HG03139 (cell line): ENCODE measurements around the gene CRYBB1.

Experiments
- ATAC-seq: cut with Tn5 transposase; IDR thresholded peaks from one replicate; pipeline ENCODE4 v1.9.1; 2021; ENCODE audit not compliant: unreplicated experiment

The CRYBB1 gene

DNA sequence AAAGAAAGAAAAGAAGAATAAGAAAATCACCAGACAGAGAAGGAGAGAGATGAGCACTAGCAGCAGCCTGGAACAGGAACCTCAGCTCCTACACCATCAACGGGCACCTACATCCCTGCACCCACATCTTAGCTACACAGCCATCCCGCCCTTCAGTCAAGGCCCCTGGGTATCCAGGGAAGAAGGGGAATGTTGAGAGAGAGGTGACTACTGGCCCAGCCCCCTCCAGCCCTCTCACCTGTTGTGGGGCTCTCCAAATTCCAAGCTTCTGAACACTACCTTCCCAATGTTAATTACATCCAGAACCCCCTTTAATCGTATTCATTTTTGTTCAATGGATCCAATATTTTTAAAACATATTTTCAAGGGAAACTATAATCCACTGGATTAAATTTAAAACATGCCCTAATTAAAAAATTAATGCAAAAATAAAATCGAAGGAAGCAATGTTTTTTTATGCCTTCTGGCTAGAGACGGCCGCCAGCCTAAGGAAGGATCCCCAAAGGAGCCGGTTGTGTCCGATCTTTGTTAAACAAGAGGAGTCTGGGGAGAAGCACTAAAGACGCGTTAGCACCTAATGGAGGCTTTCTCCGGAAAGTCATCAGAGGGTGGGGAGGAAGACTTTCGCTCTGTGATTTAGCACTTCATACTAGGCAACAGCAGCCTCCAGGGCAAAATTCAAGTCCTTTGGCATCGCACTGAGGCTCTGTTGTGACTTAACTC is 37.4 kb downstream of the CRYBB1 start:
- ATAC-seq: no peak

DNA sequence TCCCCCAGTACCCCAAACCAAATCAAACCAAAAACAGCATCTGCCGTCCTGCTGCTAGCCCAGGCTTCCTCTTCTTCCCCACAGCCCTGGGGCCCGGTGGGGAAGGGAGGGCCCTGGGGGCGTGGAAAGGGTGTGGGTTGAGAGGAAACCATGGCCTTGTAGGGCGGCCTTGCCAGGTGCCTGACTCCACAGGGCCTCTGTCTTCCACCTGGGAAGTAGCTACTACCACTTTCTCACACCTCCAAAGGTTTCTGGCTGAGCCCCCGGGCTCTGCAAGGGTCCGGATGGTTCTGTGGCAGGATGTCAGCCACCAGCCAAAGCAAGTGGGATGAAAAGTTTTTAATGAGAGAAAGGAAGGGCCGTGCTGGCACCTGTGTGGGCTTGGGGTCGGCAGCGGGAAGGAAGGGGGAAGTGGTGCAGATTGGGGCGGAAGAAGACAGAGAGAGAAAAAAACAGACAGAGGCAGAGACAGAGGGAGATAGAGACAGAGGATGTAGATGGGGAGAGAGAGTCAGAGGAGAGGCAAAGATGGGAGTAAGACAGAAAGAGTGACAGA is 38.4 kb downstream of the CRYBB1 start:
- no peak for ATAC-seq

DNA sequence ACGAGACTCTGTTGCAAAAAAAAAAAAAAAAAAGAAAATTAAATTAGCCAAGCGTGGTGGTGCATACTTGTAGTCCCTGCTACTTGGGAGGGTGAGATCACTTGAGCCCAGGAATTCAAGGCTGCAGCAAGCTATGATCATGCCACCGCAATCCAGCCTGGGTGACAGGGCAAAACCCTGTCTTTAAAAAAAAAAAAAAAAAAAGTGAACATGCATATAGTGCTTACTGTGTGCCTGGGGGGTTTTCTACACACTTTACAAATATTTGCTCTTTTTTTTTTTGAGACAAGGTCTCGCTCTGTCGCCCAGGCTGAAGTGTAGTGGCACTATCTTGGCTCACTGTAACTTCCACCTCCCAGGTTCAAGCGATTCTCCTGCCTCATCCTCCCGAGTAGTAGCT is 40.7 kb downstream of the CRYBB1 start:
- ATAC-seq: no peak

DNA sequence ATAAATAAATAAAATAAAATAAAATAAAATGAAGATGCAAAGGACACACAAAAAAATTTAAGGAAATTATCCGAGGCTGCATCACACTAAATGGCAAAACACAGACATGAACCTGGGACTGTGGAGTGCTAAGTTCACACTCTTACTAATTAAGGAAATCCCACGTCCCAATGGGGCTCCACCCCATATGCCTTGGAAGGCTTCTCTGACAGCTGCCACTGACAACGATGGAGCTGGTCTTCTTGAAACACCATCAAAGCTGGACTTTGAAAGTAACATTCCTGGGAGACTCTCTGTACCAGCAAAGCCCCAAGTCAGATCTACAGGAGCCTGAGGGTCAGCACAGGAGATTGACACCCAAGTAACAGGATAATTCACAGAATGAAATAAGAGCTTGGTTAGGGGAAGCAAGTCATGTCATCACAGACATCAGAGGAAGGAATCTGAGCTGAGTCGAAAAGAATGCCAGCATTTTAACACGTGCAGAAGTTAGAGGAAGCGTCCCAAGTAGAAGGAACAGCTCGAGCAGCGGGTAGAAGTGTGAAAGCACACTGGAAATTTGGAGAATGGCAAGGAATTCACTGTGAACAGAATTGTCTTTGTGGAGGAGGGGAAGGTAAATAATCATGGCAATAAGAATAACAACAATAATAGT is 41.7 kb downstream of the CRYBB1 start:
- ATAC-seq: no peak

DNA sequence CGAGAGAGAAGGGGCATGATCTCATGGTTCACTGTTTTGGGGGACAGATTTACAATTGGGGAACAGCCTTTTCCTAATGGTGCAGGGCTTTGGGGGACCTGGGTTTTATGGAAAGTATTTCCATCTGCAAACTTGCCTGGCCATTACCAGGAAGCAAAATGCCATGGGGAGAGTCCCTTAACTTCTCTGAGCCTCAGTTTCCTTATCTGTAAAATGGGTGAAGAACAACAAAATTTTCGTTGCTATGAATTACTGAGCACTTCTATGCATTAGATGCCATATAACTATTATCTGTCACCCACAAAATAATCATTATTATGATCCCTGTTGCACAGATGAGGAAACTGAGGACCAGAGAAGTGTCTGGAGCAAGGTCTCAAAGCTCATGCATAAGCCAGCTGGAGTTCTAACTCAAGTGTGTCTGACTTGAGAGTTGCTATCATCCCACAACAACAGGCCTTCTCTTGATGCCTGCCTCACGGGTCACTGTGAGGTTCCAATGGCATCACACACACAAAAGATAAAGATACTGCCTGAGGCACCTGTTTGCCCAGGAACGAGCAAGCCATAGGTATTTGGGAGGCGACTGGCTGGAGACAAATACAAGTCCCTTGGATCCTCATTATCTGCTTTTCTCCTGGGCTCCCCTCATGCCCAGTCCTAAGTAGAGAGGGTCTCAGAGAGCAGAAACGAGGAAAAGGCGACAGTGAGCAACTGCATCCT is 43.7 kb downstream of the CRYBB1 start:
- no peak for ATAC-seq

DNA sequence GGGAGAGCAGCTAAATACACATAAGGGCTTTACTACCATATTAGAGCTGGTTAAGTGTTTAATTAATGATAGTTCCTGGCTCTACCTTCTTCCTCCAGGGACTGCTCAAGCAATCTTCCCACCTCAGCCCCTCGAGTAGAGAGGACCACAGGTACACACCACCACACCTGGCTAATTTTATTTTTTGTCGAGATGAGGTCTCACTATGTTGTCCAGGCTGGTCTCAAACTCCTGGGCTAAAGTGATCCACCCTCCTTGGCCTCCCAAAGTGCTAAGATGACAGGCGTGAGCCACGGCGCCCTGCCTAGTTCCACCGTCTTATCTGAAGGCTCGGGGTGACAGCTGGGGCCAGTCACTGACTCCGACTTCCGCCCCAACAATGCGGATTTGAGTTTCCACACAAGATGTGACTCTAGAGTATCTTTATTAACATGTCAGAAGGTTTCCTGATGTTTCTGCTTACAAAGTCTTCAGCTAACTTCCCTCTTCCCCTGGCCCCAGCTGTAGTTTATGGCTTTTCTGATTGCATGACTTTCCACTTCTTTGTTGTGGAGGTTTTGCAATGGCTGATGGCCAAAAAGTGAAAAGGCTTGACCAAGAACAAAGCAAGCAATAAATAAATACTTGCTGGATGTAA is 44.7 kb downstream of the CRYBB1 start:
- no peak for ATAC-seq

DNA sequence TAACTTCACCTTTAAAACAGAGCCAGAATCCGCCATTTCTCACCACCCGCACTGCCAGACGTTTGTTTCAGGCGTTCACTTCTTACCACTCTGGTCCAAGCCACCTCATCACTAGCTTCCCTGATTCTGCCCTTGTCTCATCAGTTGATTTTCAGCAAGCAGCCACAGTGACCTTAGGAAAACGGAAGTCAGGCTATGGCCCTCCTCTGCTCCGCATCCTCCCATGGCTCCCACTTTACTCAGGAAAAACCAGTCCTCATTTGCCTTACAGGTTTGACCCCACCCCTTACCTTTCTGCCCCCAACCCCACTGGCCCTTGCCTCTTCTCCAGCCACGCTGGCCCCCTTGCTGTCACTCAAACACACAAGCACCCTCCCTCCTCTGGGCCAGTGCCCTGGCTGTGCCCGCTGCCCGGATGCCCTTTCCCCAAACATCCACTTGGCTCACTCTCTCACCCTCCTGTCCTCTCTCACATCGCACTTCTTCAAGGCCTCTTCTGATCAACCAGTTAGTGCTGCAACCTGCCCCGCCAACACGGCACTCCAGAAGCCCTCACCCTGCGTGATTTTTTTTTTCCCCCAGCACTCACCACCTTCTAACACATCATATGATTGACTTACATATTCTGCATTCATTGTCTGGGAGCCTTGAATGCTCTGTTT is 46.8 kb downstream of the CRYBB1 start:
- ATAC-seq: no peak

DNA sequence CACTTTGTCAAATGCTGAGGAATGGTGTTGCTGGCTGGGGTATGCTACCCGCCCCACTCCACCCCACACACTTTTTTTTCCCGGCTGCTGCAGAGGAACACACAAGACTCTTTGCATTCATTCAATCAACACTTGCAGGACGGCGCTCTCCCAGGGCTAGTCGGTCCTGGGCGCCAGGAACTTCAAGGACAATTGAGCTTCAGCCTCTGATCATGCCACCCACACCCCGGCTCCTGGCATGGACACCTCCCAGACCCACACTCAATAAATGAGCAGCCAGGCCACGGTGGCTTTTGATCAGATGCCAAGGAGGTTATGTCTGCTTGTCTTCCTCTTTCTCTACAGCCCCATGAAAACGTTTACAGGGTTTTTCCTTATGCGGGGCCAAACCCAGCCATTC is 47.7 kb downstream of the CRYBB1 start:
- no peak for ATAC-seq

DNA sequence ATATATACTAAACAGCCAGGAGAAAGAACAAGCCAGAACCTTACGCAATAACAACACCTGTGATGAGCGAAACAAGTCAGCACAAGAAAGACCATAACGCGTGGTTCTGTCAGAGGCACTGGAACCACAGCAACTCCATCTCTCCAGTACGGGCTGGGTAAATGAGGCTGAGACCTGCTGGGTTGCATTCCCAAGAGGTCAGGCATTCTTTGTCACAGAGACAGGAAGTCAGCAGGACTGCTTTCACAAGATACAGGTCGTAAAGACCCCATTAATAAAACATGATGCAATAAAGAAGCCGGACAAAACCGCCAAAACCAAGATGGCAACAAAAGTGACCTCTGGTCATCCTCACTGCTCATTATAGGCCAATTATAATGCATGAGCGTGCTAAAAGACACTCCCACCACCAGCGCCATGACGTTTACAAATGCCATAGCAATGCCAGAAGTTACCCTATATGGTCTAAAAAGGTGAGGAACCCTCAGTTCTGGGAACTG is 49.6 kb downstream of the CRYBB1 start:
- no peak for ATAC-seq

DNA sequence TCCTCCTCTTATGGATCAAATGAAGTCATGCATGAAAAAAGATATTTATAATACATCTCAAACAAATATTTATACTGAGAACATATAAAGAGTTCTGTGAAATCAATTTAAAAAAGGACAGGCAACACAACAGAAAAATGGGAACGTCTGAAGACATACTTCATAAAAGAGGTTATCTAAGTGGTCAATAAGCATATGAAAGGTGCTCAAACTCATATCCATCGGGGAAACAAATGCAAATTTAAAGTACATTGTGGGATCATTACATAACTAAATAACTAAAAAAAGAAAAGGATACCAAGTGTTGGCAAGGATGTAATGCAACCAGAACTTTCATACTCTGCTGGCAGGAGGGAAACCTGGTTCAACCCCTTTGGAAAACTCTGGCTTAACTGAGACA is 50.2 kb downstream of the CRYBB1 start:
- no peak for ATAC-seq

DNA sequence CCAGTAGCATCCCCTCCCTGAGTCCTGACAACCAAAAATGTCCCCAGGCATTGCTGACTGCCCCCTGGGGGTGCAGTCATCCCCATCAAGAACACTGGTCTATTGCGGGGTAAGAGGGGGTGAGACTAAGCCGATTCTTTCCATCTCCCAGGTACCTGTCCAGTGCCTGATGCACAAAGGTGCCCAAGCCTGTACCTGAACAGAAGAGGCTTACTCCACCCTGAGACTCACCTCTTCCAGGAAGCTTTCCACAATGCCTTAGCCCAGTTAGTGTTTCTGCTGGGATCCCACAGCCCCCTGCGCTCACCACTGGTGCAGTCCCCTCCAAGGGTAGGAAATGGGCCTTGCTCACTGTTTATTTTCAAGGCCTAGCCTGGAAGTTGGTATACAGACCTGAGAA is 50.8 kb downstream of the CRYBB1 start:
- ATAC-seq: no peak

DNA sequence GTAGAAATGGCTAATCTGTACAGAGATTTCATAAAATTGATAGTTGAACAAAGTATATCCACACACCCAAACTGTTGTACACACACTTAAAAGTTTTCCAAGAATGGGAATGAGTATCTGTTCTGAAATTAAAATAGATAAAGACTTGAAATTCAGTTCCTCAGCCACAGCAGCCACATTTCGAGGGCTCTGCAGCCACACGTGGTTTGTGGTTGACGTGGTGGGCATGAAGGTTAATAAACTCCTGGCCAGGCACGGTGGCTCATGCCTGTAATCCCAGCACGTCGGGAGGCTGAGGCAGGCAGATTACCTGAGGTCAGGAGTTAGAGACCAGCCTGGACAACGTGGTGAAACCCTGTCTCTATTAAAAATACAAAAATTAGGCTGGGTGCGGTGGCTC is 51.9 kb downstream of the CRYBB1 start:
- ATAC-seq: no peak

DNA sequence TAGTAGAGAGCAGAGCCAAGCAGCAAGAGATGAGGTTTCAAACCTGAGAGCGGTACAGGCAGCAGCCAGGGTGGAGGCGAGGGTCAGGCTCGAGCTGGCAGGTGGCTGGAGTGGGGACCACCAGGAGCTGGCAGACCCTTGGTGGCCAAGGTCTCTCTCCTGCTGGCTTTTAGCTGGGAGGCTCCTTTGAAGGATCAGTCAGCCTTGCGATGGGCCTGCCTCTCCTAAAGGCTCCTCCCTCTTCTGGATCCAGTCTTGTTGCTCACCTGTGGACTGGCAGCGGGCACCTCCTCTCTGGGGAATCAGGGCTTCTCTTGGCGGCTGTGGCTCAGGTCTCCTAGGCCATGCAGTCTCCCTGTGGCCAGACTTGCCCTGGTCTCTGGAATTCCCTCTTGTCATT is 52.6 kb downstream of the CRYBB1 start:
- no peak for ATAC-seq

DNA sequence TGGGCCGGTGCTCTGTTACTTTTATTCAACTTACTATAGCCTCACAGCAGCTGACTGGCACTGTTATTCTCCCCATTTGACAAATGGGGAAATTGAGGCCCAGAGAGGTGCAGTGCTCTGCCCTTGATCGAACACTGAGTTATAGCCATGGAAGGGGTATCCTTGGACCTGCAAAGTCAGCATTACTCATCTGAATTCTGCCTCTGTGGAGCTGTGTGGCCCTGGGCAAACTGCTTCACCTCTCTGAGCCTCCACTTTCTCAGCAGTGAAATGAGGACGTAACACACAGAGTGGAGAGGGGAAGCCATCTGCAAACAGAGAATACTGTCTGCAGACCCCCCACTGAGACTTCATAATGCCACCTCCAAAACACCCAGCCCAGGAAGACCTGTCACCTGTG is 53.2 kb downstream of the CRYBB1 start:
- no peak for ATAC-seq

DNA sequence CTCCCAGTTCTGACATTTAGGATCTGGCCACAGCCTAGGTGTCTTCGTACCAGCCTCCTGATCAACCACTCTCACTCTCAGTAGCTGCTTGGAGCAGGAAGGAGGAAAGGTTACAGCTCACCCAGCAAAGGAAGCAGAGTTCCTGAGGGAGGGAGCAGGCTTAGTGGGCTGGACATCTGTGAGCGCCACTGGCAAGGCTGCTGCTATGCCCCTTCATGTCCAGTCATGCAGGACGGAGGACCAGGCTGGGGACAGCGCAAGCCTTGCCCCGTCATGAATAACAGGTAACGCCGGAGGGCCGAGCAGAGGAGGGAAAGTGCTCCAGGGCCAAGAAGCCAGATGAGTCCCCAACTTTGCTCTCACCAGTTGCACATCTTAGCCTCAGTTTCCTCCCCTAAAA is 53.6 kb downstream of the CRYBB1 start:
- ATAC-seq: no peak

DNA sequence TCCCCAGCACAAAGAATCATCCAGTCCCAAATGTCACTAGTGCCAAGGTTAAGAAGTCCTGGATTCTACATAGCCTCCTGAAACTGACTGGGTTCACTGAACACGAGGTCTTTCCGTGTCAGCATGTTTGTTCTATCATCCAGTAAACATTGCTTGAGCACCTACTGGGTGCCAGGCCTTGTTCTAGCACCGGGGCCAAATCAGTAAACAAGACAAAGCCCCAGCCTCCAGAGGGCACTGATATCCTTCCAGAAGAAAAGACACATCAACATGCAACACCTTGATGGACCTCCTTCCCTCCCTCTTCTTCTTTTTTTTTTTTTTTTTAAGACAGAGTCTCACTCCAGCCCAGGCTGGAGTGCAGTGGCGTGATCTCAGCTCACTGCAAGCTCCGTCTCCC is 54.8 kb downstream of the CRYBB1 start:
- no peak for ATAC-seq

DNA sequence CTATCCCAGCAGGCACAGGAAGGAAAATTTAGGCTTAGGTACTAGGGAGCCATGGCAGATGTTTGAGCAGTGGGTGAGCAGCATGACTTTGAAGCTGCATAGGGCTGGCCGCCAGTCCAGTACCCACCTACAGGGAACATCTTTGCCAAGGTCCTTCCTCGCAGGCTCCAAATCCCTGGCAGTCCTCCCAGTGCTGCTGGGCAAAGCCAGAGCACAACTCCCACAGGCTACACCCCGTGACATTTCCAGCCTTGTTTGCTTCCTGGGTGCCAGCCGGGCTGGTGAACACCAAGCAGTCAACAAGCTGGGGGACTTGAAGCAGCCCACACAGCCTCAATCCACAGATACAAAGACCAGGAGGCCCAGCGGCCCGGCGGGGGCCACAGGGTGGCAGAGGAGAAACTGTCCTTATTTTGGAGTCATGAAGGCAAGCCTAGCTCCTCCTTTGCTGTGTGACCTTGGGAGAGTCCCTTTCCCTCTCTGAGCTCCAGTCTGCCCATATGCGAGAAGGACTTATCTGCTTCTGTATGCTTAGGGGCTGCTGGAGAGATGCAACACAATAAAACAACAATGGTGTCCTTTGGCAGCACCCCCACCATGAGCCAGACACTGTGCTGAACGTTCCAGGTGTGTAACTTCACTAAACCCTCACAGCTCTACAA is 55.9 kb downstream of the CRYBB1 start:
- no peak for ATAC-seq

DNA sequence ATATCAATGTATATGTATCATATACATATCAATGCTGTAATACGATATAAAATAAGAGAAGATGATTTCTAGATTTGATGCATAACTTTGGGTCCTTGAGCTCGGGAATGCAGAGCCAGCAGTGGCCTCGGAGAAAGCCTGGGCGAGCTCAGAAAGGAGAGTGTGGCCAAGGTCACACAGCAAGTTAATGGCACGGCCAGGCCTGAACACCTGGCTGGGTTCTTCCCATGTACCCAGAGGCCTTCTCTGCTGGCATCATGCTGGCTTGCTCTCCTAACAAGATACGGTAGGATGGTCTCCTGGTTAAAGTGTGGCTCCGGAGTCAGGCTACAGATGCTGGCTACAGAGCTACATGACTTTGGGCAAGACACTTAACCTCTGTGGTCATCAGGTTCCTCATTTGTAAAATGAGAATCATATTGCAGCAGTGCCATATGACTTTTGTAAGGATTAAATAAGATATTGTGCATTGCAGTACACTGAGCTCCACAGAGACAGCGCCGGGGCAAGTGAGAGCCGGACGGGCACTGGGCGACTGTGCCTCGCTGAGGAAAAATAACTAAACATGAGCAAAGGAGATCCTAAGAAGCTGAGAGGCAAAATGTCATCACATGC is 57.8 kb downstream of the CRYBB1 start:
- ATAC-seq: no peak

DNA sequence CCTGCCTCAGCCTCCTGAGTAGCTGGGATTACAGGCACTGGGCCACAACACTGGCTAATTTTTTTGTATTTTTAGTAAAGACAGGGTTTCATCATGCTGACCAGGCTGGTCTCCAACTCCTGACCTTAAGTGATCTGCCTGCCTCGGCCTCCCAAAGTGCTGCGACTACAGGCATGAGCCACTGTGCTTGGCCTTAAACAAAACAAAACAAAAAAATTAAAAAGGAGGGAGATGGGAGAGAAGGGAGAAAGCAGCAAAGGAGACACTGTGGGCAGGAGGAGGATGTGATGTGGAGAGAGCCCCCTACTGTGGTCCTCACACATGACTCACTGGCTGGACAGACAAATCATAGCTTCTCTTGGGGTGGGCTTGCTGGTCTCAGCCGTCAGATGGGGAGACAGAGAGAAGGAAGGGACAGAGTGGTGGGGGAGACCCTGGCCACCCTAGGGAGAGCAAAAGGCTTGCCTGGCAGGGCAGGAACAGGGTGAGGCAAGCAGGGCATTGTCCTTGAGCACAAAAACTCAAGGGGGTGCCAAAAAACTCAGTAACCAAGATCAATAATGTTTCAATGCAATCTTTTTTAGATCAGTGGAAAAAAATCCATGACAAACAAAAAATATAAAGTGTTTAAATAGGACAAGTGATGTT is 59.5 kb downstream of the CRYBB1 start:
- ATAC-seq: no peak
